Body of pancreas (tissue), 4 donors: ENCODE results near the gene IMPDH1. TPM values are rescaled to one million over a fixed set of nuclear protein-coding genes. Genes with fewer than 3 reads are reported as not detected.

ENCODE experiments used
- ATAC-seq: fragments of 150-250 bp; one replicate; pipeline ENCODE4 v1.9.1; 2016
- DNase-seq, 4 donors: peaks; one replicate each; pipeline ENCODE4 v3.0.0-alpha.2; 2019
- H3K27ac ChIP-seq, 4 donors: fragments of 200-600 bp; sonication (generic); 1 replicate in 3 of 4; 2 replicates in 1 of 4; pipeline versions ENCODE4 v1.5.1 to v1.6.1; 2016 to 2019; ENCODE audit warnings: mild to moderate bottlenecking in 1 of 4, mixed read lengths in 1 of 4, moderate library complexity in 1 of 4
- H3K27me3 ChIP-seq, 2 donors: fragments of 200-600 bp; sonication (generic); one replicate each; pipeline ENCODE4 v1.6.0; 2016; ENCODE audit warnings: mild to moderate bottlenecking in 1 of 2
- H3K36me3 ChIP-seq, 2 donors: fragments of 200-600 bp; sonication (generic); replicated peaks in 1 of 2; 2 replicates each; pipeline ENCODE4 v1.5.1; 2016; ENCODE audit warnings: low read depth in 2 of 2; ENCODE audit not compliant: insufficient read depth in 1 of 2
- H3K4me1 ChIP-seq: fragments of 200-600 bp; sonication (generic); one replicate; pipeline ENCODE4 v1.6.0; 2016
- H3K4me3 ChIP-seq, 2 donors: fragments of 200-600 bp; sonication (generic); 1 replicate in 1 of 2; 2 replicates in 1 of 2; pipeline ENCODE4 v1.5.1; 2016 to 2019
- H3K9me3 ChIP-seq, 3 donors: fragments of 200-600 bp; sonication (generic); 1 replicate in 2 of 3; 2 replicates in 1 of 3; pipeline ENCODE4 v1.5.1; 2016
- CTCF ChIP-seq, 7 experiments: fragments of 450-650 bp in 4 of 7; fragments of 200-600 bp in 3 of 7; sonication (generic) in 3 of 7; IDR thresholded peaks; one replicate each; pipeline ENCODE4 v1.5.1; 2016 to 2019; ENCODE audit warnings: antibody characterized with exemption in 7 of 7
- POLR2A ChIP-seq, 3 donors: fragments of 450-650 bp; IDR thresholded peaks; one replicate each; pipeline ENCODE4 v1.6.1; 2016; ENCODE audit warnings: antibody characterized with exemption in 3 of 3, mild to moderate bottlenecking in 2 of 3
- WGBS, 2 donors: methylation state at CpG; one replicate each; pipeline ENCODE4 v1.1.5; 2017; 5-methylcytosine and 5-hydroxymethylcytosine counted together
- intact Hi-C: fragments of 100-400 bp; cut with DNase I; formaldehyde crosslinking; loops from one replicate; pipeline ENCODE4 v1.15.1; 2023
- total RNA-seq, 2 donors: library from RNA; depleted of rRNA; stranded (reverse); fragments of >200 nt; gene quantifications; one replicate each; pipeline ENCODE4 v1.1.0, GENCODE V29; 2016

IMPDH1 gene
- total RNA-seq, 2 donors from 2014 or later = 23.9 to 46.1 TPM

GRCh38 chr7:128350708-128351295 is 59.0 kb downstream of the IMPDH1 start:
- no peak for ATAC-seq
- TF ChIP-seq POLR2A (IDR thresholded peaks at IDR 0.05) (no peak), CTCF (IDR thresholded peaks at IDR 0.05) (no peak)
- intact Hi-C loops = loop anchor here (2.0 kb wide), 1 partner anchor 38 kb away; no protein-coding TSS in a partner anchor
- Histone ChIP-seq H3K36me3 (no peaks in the 10 kb centered on the region), H3K27ac (no peak overlapping the region), H3K9me3 (no peaks in the 10 kb centered on the region), H3K4me1 (peaks cover 12% of the 10 kb centered on the region), H3K27me3 (peaks cover 0 to 11% of the 10 kb centered on the region in 2 donors), H3K4me3 (no peak overlapping the region)
- WGBS, 2 donors = 67 to 100% methylated on average over 2 to 30 of the region's 35 CpGs
- no peak for DNase-seq

- H3K27me3 ChIP-seq = peaks cover 0 to 11% of the 10 kb centered on the region in 2 donors
- H3K27ac ChIP-seq = no peak overlapping the region
- ATAC-seq (no peak), DNase-seq (no peak)
- H3K9me3 ChIP-seq = no peaks in the 10 kb centered on the region
- peaks cover 12% of the 10 kb centered on the region for H3K4me1 ChIP-seq
- H3K4me3 ChIP-seq = no peak overlapping the region
- H3K36me3 ChIP-seq = no peaks in the 10 kb centered on the region
- WGBS, 2 donors = 32 to 33% methylated on average over 4 of the region's 4 CpGs
- intact Hi-C loops = no loop called here
- TF ChIP-seq POLR2A (IDR thresholded peaks at IDR 0.05) (no peak), CTCF (IDR thresholded peaks at IDR 0.05) (no peak)
These were observed 60.3 kb downstream of the IMPDH1 start for GRCh38 chr7:128349466-128349825.

GRCh38 chr7:128347647-128348097 is 62.1 kb downstream of the IMPDH1 start:
- peak; percentile 34 to 62 (median 43) for DNase-seq
- Histone ChIP-seq H3K9me3 (no peaks in the 10 kb centered on the region), H3K4me3 (no peak overlapping the region), H3K4me1 (peaks cover 16% of the 10 kb centered on the region), H3K27ac (no peak overlapping the region), H3K36me3 (no peaks in the 10 kb centered on the region), H3K27me3 (peaks cover 0 to 6% of the 10 kb centered on the region in 2 donors)
- intact Hi-C loops = no loop called here
- WGBS, 2 donors = 0 to 2% methylated on average over 2 of the region's 2 CpGs
- TF ChIP-seq CTCF (IDR thresholded peaks at IDR 0.05) = peak in 5 of 7 experiments; percentile 37 to 69 (median 58)
- no peak for TF ChIP-seq POLR2A (IDR thresholded peaks at IDR 0.05)
- no peak for ATAC-seq

- no peaks in the 10 kb centered on the region for H3K9me3 ChIP-seq
- intact Hi-C loops = no loop called here
- 91 to 97% methylated on average over 4 to 5 of the region's 5 CpGs for WGBS, 2 donors
- no peak overlapping the region for H3K4me3 ChIP-seq
- peaks cover 14% of the 10 kb centered on the region for H3K4me1 ChIP-seq
- H3K27me3 ChIP-seq = no peaks in the 10 kb centered on the region
- no peak for DNase-seq
- TF ChIP-seq POLR2A (IDR thresholded peaks at IDR 0.05) (no peak), CTCF (IDR thresholded peaks at IDR 0.05) (no peak)
- H3K36me3 ChIP-seq = no peaks in the 10 kb centered on the region
- no peak overlapping the region for H3K27ac ChIP-seq
- ATAC-seq = no peak
These were observed 65.4 kb downstream of the IMPDH1 start for GRCh38 chr7:128344431-128344774.
